ENCODE data around the gene THAP10.

GRCh38 chr15:70870051-70870450, 22.2 kb downstream of the THAP10 start:
- TF ChIP-seq MAX (CRISPR knock-in tag; IDR thresholded peaks at IDR 0.05): no peak
- TF ChIP-seq TCF7 (CRISPR knock-in tag; IDR thresholded peaks at IDR 0.05; ENCODE audit: low read depth): no peak
- no peak for TF ChIP-seq CTCF (IDR thresholded peaks at IDR 0.05)
- no peak for TF ChIP-seq NFYB (CRISPR knock-in tag; conservative IDR thresholded peaks at IDR 0.05; ENCODE audit: low read depth)
- TF ChIP-seq ATF2 (CRISPR knock-in tag; IDR thresholded peaks at IDR 0.05; ENCODE audit: borderline replicate concordance, low read depth): no peak
- TF ChIP-seq E2F1 (CRISPR knock-in tag; IDR thresholded peaks at IDR 0.05): no peak
- no peak for TF ChIP-seq ARID4B (CRISPR knock-in tag; IDR thresholded peaks at IDR 0.05; ENCODE audit: borderline replicate concordance)
- no peak for TF ChIP-seq CREB1 (CRISPR knock-in tag; IDR thresholded peaks at IDR 0.05)
- no peak for TF ChIP-seq ZSCAN18 (CRISPR knock-in tag; IDR thresholded peaks at IDR 0.05)
- no peak for TF ChIP-seq NFE2L1 (CRISPR knock-in tag; IDR thresholded peaks at IDR 0.05)
- no peak for TF ChIP-seq USF2 (CRISPR knock-in tag; IDR thresholded peaks at IDR 0.05)

Measured in WTC11 (cell line).